GM18858 (cell line): ENCODE results near the gene GRPEL2.

Experiments
- ATAC-seq: cut with Tn5 transposase; IDR thresholded peaks from one replicate; pipeline ENCODE4 v1.9.1; 2021; ENCODE audit not compliant: unreplicated experiment

Gene GRPEL2

GRCh38 chr5:149317281-149318048 lies 27.8 kb upstream of the GRPEL2 start:
- ATAC-seq = peak; percentile 62

GRCh38 chr5:149319174-149319573 lies 26.1 kb upstream of the GRPEL2 start:
- ATAC-seq = no peak

GRCh38 chr5:149320791-149321330 lies 24.4 kb upstream of the GRPEL2 start:
- no peak for ATAC-seq

GRCh38 chr5:149322518-149322917 lies 22.8 kb upstream of the GRPEL2 start:
- ATAC-seq = no peak

- ATAC-seq = no peak
These were observed 22.1 kb upstream of the GRPEL2 start for GRCh38 chr5:149323210-149323609.

- ATAC-seq = no peak
These were observed 21.6 kb upstream of the GRPEL2 start for GRCh38 chr5:149323621-149324205.

GRCh38 chr5:149324641-149325040 lies 20.7 kb upstream of the GRPEL2 start:
- no peak for ATAC-seq

GRCh38 chr5:149325166-149325735 lies 20.0 kb upstream of the GRPEL2 start:
- no peak for ATAC-seq

- ATAC-seq = no peak
These were observed 19.4 kb upstream of the GRPEL2 start for GRCh38 chr5:149325894-149326293.

GRCh38 chr5:149326611-149327010 lies 18.7 kb upstream of the GRPEL2 start:
- ATAC-seq = no peak

GRCh38 chr5:149328177-149328576 lies 17.1 kb upstream of the GRPEL2 start:
- ATAC-seq = no peak

- ATAC-seq = no peak
These were observed 11.4 kb upstream of the GRPEL2 start for GRCh38 chr5:149333711-149334443.

- no peak for ATAC-seq
These were observed 7.6 kb upstream of the GRPEL2 start for GRCh38 chr5:149337736-149338135.

GRCh38 chr5:149338364-149338763 lies 6.9 kb upstream of the GRPEL2 start:
- ATAC-seq = no peak

GRCh38 chr5:149340920-149341319 lies 4.4 kb upstream of the GRPEL2 start:
- no peak for ATAC-seq

GRCh38 chr5:149341876-149342275 lies 3.4 kb upstream of the GRPEL2 start:
- no peak for ATAC-seq

- no peak for ATAC-seq
These were observed 1.1 kb upstream of the GRPEL2 start for GRCh38 chr5:149344151-149344550.

- no peak for ATAC-seq
These were observed 558 bp downstream of the GRPEL2 start for GRCh38 chr5:149345892-149346222.

- ATAC-seq = no peak
These were observed 3.2 kb downstream of the GRPEL2 start for GRCh38 chr5:149348518-149348917.

GRCh38 chr5:149349382-149349781 lies 4.1 kb downstream of the GRPEL2 start:
- ATAC-seq = no peak

- ATAC-seq = no peak
These were observed 6.9 kb downstream of the GRPEL2 start for GRCh38 chr5:149352169-149352568.

GRCh38 chr5:149353911-149354310 lies 8.6 kb downstream of the GRPEL2 start:
- ATAC-seq = no peak
